ENCODE results near the gene ZWILCH.

GRCh38 chr15:66535056-66535455 is 29.9 kb downstream of the ZWILCH start:
- TF ChIP-seq POLR2A (IDR thresholded peaks at IDR 0.05) (no peak), CTCF (IDR thresholded peaks at IDR 0.05) (no peak)
